ENCODE measurements around the gene TANGO6.
"Not testable (repeated sequence)": the region's sequence is repeated elsewhere in the genome, so short reads cannot be mapped to it uniquely, and the experiment has no call there.

GRCh38 chr16:69063491-69063890, 220.2 kb downstream of the TANGO6 start:
- not testable (repeated sequence) for TF ChIP-seq CTCF, POLR2A (IDR thresholded peaks at IDR 0.05)
